ENCODE measurements around the gene UBE3A.

UBE3A gene

GRCh38 chr15:25345943-25346342, 92.9 kb downstream of the UBE3A start:
- Histone ChIP-seq H3K4me3 (ENCODE audit: low read depth, low read length) (no peak overlapping the region), H3K27ac (no peak overlapping the region), H3K27me3 (ENCODE audit: insufficient read depth, low read depth, severe bottlenecking) (no peaks in the 10 kb centered on the region), H3K36me3 (peaks cover 5% of the 10 kb centered on the region), H3K9me3 (ENCODE audit: severe bottlenecking) (no peaks in the 10 kb centered on the region)
- peak; percentile 55 for TF ChIP-seq CTCF (IDR thresholded peaks at IDR 0.05; ENCODE audit: low read depth, low read length)
- peak; percentile 21 for DNase-seq

GRCh38 chr15:25342629-25343028, 96.2 kb downstream of the UBE3A start:
- H3K27me3 ChIP-seq (ENCODE audit: insufficient read depth, low read depth, severe bottlenecking), result no peaks in the 10 kb centered on the region
- no peak for DNase-seq
- no peak overlapping the region for H3K27ac ChIP-seq
- H3K36me3 ChIP-seq, result peaks cover 26% of the 10 kb centered on the region
- H3K9me3 ChIP-seq (ENCODE audit: severe bottlenecking), result no peaks in the 10 kb centered on the region
- no peak overlapping the region for H3K4me3 ChIP-seq (ENCODE audit: low read depth, low read length)
- no peak for TF ChIP-seq CTCF (IDR thresholded peaks at IDR 0.05; ENCODE audit: low read depth, low read length)

- no peak for DNase-seq
- no peaks in the 10 kb centered on the region for H3K27me3 ChIP-seq (ENCODE audit: insufficient read depth, low read depth, severe bottlenecking)
- no peak overlapping the region for H3K27ac ChIP-seq
- H3K4me3 ChIP-seq (ENCODE audit: low read depth, low read length), result no peak overlapping the region
- peaks cover 27% of the 10 kb centered on the region for H3K36me3 ChIP-seq
- H3K9me3 ChIP-seq (ENCODE audit: severe bottlenecking), result no peaks in the 10 kb centered on the region
- TF ChIP-seq CTCF (IDR thresholded peaks at IDR 0.05; ENCODE audit: low read depth, low read length), result no peak
Measured at GRCh38 chr15:25339431-25339830, 99.4 kb downstream of the UBE3A start.

GRCh38 chr15:25335279-25335678, 103.5 kb downstream of the UBE3A start:
- Histone ChIP-seq H3K9me3 (ENCODE audit: severe bottlenecking) (no peaks in the 10 kb centered on the region), H3K27me3 (ENCODE audit: insufficient read depth, low read depth, severe bottlenecking) (no peaks in the 10 kb centered on the region), H3K27ac (no peak overlapping the region), H3K4me3 (ENCODE audit: low read depth, low read length) (no peak overlapping the region), H3K36me3 (peaks cover 23% of the 10 kb centered on the region)
- DNase-seq, result no peak
- no peak for TF ChIP-seq CTCF (IDR thresholded peaks at IDR 0.05; ENCODE audit: low read depth, low read length)

- Histone ChIP-seq H3K27ac (no peak overlapping the region), H3K36me3 (peaks cover 5% of the 10 kb centered on the region), H3K4me3 (ENCODE audit: low read depth, low read length) (no peak overlapping the region), H3K27me3 (ENCODE audit: insufficient read depth, low read depth, severe bottlenecking) (no peaks in the 10 kb centered on the region), H3K9me3 (ENCODE audit: severe bottlenecking) (no peaks in the 10 kb centered on the region)
- no peak for DNase-seq
- TF ChIP-seq CTCF (IDR thresholded peaks at IDR 0.05; ENCODE audit: low read depth, low read length), result no peak
Measured at GRCh38 chr15:25333049-25333448, 105.8 kb downstream of the UBE3A start.

GRCh38 chr15:25332306-25332705, 106.5 kb downstream of the UBE3A start:
- no peaks in the 10 kb centered on the region; the same call in none of the 2 replicates for H3K36me3 ChIP-seq
- H3K4me3 ChIP-seq (ENCODE audit: low read depth, low read length), result no peak overlapping the region
- no peak for TF ChIP-seq CTCF (IDR thresholded peaks at IDR 0.05; ENCODE audit: low read depth, low read length)
- no peak for DNase-seq
- H3K27me3 ChIP-seq (ENCODE audit: insufficient read depth, low read depth, severe bottlenecking), result no peaks in the 10 kb centered on the region
- H3K27ac ChIP-seq, result no peak overlapping the region
- H3K9me3 ChIP-seq (ENCODE audit: severe bottlenecking), result no peaks in the 10 kb centered on the region

Measured in WERI-Rb-1 (cell line).